Osteoblast (primary cell): ENCODE results near the gene GNAZ. TPM values are rescaled to one million over a fixed set of nuclear protein-coding genes. Genes with fewer than 3 reads are reported as not detected.

ENCODE experiments used
- DNase-seq: peaks from one replicate; pipeline ENCODE4 v3.0.0; 2011; ENCODE audit warnings: low spot score, mixed read lengths; ENCODE audit not compliant: insufficient read length; ENCODE audit errors: missing footprints
- H2AFZ ChIP-seq: 2 replicates; pipeline ENCODE4 v1.6.0; 2011; ENCODE audit warnings: mild to moderate bottlenecking, low read length
- H3K27ac ChIP-seq: 2 replicates; pipeline ENCODE4 v1.5.1; 2011; ENCODE audit warnings: mild to moderate bottlenecking, low read depth, low read length, moderate library complexity
- H3K27me3 ChIP-seq: 2 replicates; pipeline ENCODE4 v1.6.0; 2012; ENCODE audit warnings: mild to moderate bottlenecking, control low read depth, inconsistent platforms, low read length, moderate library complexity; ENCODE audit not compliant: insufficient read depth
- H3K36me3 ChIP-seq: 2 replicates; pipeline ENCODE4 v1.5.1; 2011; ENCODE audit warnings: mild to moderate bottlenecking, low read length, control low read depth, moderate library complexity; ENCODE audit not compliant: insufficient read depth
- H3K4me1 ChIP-seq: 2 replicates; pipeline ENCODE4 v1.5.1; 2011; ENCODE audit warnings: mild to moderate bottlenecking, low read length, control low read depth, moderate library complexity; ENCODE audit not compliant: insufficient read depth
- H3K4me2 ChIP-seq: 2 replicates; pipeline ENCODE4 v1.6.0; 2011; ENCODE audit warnings: mild to moderate bottlenecking, low read length; ENCODE audit not compliant: insufficient read depth
- H3K4me3 ChIP-seq: fragments of 200-600 bp; sonication (generic); 3 replicates; pipeline ENCODE4 v1.5.1; 2012; ENCODE audit warnings: mild to moderate bottlenecking, low read length, inconsistent platforms; ENCODE audit not compliant: insufficient read depth
- H3K79me2 ChIP-seq: 2 replicates; pipeline ENCODE4 v1.6.0; 2012; ENCODE audit warnings: mild to moderate bottlenecking, low read length, control low read depth, inconsistent platforms; ENCODE audit not compliant: insufficient read depth
- H3K9me3 ChIP-seq: 2 replicates; pipeline ENCODE4 v1.5.1; 2011; ENCODE audit warnings: low read depth, low read length, control low read depth
- H4K20me1 ChIP-seq: 2 replicates; pipeline ENCODE4 v1.6.0; 2012; ENCODE audit warnings: mild to moderate bottlenecking, low read length, control low read depth; ENCODE audit not compliant: insufficient read depth
- CTCF ChIP-seq: IDR thresholded peaks from 2 replicates; pipeline ENCODE4 v1.5.1; 2011; ENCODE audit warnings: mild to moderate bottlenecking, low read depth, low read length, moderate library complexity; ENCODE audit errors: extremely low read depth
- total RNA-seq: library from RNA; depleted of rRNA; stranded (reverse); fragments of >200 nt; gene quantifications from 2 replicates; pipeline ENCODE4 v1.2.3, GENCODE V29; 2012

GNAZ gene
- total RNA-seq, 1 donor: 0.72 TPM

- no peaks in the 10 kb centered on the region for H3K27me3 ChIP-seq
- H3K36me3 ChIP-seq: no peaks in the 10 kb centered on the region
- no peaks in the 10 kb centered on the region for H4K20me1 ChIP-seq
- H3K9me3 ChIP-seq: no peaks in the 10 kb centered on the region
- H3K4me2 ChIP-seq: no peak overlapping the region
- DNase-seq: no peak
- H3K27ac ChIP-seq: no peak overlapping the region
- H2AFZ ChIP-seq: no peak overlapping the region
- TF ChIP-seq CTCF: no peak
- no peak overlapping the region for H3K4me3 ChIP-seq
- no peaks in the 10 kb centered on the region for H3K4me1 ChIP-seq
- no peaks in the 10 kb centered on the region for H3K79me2 ChIP-seq
Measured at GRCh38 chr22:23055449-23056179, 14.7 kb upstream of the GNAZ start.

- Histone ChIP-seq H2AFZ (no peak overlapping the region), H3K4me2 (no peak overlapping the region), H3K9me3 (no peaks in the 10 kb centered on the region), H4K20me1 (no peaks in the 10 kb centered on the region), H3K4me1 (no peaks in the 10 kb centered on the region), H3K36me3 (no peaks in the 10 kb centered on the region), H3K4me3 (no peak overlapping the region), H3K27me3 (no peaks in the 10 kb centered on the region), H3K27ac (no peak overlapping the region), H3K79me2 (no peaks in the 10 kb centered on the region)
- no peak for TF ChIP-seq CTCF
- no peak for DNase-seq
Measured at GRCh38 chr22:23057331-23057730, 13.0 kb upstream of the GNAZ start.

GRCh38 chr22:23058063-23058462, 12.3 kb upstream of the GNAZ start:
- Histone ChIP-seq H3K27ac (no peak overlapping the region), H3K9me3 (no peaks in the 10 kb centered on the region), H4K20me1 (no peaks in the 10 kb centered on the region), H3K4me3 (no peak overlapping the region), H3K4me1 (no peaks in the 10 kb centered on the region), H3K27me3 (no peaks in the 10 kb centered on the region), H3K4me2 (no peak overlapping the region), H3K79me2 (no peaks in the 10 kb centered on the region), H3K36me3 (no peaks in the 10 kb centered on the region), H2AFZ (no peak overlapping the region)
- no peak for DNase-seq
- TF ChIP-seq CTCF: no peak

- no peak overlapping the region for H3K27ac ChIP-seq
- no peaks in the 10 kb centered on the region for H3K36me3 ChIP-seq
- H3K79me2 ChIP-seq: no peaks in the 10 kb centered on the region
- no peak for TF ChIP-seq CTCF
- H4K20me1 ChIP-seq: no peaks in the 10 kb centered on the region
- no peak overlapping the region for H2AFZ ChIP-seq
- H3K4me1 ChIP-seq: no peaks in the 10 kb centered on the region
- H3K9me3 ChIP-seq: no peaks in the 10 kb centered on the region
- no peak overlapping the region for H3K4me2 ChIP-seq
- no peak for DNase-seq
- H3K4me3 ChIP-seq: no peak overlapping the region
- H3K27me3 ChIP-seq: no peaks in the 10 kb centered on the region
Measured at GRCh38 chr22:23058481-23059283, 11.6 kb upstream of the GNAZ start.
